ENCODE data around the gene HIGD2B. TPM values are rescaled to one million over a fixed set of nuclear protein-coding genes. Genes with fewer than 3 reads are reported as not detected.

HIGD2B gene
- total RNA-seq, 2 donors from 2014 or later, result not detected

DNA sequence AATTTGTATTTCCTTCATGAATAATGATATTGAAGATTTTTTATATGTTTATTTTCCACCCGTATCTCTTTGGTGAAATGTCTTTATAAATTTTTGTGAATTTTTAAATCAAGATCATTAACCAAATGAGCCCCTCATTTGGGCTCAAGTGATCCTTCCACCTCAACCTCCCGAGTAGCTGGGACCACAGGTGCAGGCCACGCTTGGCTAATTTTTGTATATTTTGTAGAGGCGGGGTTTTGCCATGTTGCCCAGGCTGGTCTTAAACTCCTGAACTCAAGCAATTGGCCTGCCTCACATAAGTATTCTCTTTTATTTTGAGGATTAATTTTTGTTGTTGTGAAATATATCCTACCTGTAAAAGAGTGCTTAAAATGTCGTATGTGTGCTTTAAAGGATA is 5.0 kb upstream of the HIGD2B start:
- TF ChIP-seq, protein P1, sequence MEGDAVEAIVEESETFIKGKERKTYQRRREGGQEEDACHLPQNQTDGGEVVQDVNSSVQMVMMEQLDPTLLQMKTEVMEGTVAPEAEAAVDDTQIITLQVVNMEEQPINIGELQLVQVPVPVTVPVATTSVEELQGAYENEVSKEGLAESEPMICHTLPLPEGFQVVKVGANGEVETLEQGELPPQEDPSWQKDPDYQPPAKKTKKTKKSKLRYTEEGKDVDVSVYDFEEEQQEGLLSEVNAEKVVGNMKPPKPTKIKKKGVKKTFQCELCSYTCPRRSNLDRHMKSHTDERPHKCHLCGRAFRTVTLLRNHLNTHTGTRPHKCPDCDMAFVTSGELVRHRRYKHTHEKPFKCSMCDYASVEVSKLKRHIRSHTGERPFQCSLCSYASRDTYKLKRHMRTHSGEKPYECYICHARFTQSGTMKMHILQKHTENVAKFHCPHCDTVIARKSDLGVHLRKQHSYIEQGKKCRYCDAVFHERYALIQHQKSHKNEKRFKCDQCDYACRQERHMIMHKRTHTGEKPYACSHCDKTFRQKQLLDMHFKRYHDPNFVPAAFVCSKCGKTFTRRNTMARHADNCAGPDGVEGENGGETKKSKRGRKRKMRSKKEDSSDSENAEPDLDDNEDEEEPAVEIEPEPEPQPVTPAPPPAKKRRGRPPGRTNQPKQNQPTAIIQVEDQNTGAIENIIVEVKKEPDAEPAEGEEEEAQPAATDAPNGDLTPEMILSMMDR (IDR thresholded peaks at IDR 0.05), result no peak
- H3K4me3 ChIP-seq, result no peak overlapping the region
- no peaks in the 10 kb centered on the region for H3K36me3 ChIP-seq
- peaks cover 0 to 10% of the 10 kb centered on the region in 2 donors for H3K4me1 ChIP-seq (ENCODE audit: control insufficient read depth in 1 of 2, low read depth in 2 of 2)
- no peaks in the 10 kb centered on the region for H3K27me3 ChIP-seq (replicated peaks; ENCODE audit: insufficient read depth)
- ATAC-seq (ENCODE audit: insufficient number of reproducible peaks, low FRiP score, low read depth) (no peak), DNase-seq (ENCODE audit: low spot score) (no peak)
- no peak overlapping the region for H3K27ac ChIP-seq
- no peaks in the 10 kb centered on the region for H3K9me3 ChIP-seq

DNA sequence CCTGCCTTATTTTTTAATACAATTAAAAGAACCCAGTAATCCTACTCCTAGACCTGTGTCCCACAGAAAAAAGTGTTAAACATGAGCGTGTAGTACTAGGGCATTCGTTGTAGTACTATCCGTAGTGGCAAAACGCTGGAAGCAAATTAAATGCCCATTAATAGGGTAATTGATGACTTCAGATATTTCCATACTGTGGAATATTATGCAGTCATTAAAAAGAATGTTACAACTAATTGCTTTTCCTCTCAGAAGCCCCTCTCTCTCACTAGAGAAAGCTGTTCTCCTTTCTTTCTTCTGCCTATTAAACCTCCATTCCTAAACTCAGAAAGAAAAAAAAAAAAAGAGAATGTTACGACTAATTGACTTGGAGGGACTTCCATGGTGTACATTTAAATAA is 2.7 kb upstream of the HIGD2B start:
- Histone ChIP-seq H3K27ac (no peak overlapping the region), H3K27me3 (replicated peaks; ENCODE audit: insufficient read depth) (no peaks in the 10 kb centered on the region), H3K9me3 (no peaks in the 10 kb centered on the region), H3K4me1 (ENCODE audit: control insufficient read depth in 1 of 2, low read depth in 2 of 2) (peaks cover 0 to 17% of the 10 kb centered on the region in 2 donors), H3K4me3 (no peak overlapping the region), H3K36me3 (no peaks in the 10 kb centered on the region)
- TF ChIP-seq, protein P1 (IDR thresholded peaks at IDR 0.05), result no peak
- DNase-seq (ENCODE audit: low spot score) (no peak), ATAC-seq (ENCODE audit: insufficient number of reproducible peaks, low FRiP score, low read depth) (no peak)

DNA sequence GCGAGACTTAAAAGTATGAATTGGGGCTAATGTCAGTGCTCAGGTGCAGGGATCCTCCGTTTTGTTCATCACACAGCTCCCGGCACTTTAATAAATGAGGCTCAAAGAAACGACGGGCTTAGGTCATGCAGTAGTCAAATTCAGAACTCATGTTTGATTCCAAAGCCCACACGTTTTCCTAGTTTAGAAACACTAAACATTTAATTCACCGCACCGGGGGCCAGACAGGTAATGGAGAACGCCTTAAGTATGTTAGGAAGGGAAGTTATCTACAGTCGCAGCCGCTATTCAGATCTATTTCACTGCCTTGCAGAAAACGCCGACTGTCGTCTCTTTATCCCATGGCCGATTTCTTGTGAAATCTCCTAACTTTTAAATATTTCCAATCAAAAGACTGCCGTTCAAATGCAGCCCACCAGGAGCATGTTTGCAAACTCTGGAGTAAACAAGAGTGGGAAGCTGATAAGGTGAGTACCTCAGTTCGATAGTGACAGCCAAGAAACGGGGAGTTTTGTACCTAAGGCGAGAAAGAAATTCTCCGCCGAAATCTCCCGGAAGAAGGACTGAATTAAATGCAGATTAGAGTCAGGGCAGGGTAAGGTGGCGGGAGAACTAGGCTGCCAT is 569 bp downstream of the HIGD2B start:
- TF ChIP-seq, protein P1 (IDR thresholded peaks at IDR 0.05), result no peak
- no peak for DNase-seq (ENCODE audit: low spot score)

DNA sequence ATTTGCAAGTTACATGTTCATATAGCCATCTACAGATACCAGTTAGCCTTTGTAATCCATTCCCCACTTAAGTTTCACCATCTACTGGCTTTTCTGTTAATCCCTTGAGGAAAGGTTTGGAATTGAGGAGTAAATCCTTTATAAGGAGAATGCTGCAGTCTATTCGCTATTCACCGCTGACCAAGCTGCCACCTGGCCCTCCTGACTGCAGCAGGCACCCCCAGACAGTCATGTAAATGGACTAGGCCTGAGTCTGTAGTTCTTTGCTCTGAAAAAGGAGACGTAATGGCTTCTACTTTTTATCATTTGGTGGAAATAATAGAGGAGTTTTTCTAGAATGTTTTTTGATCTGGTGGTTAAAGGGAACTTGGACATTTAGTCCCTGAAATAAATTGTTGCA is 3.2 kb downstream of the HIGD2B start:
- TF ChIP-seq, protein P1 (IDR thresholded peaks at IDR 0.05), result no peak

More for the DNA sequence above, 569 bp downstream of the HIGD2B start:
- peak overlapping the region; percentile 86 to 87 for H3K27ac ChIP-seq
- H3K4me1 ChIP-seq (ENCODE audit: control insufficient read depth in 1 of 2, low read depth in 2 of 2), result peaks cover 0 to 17% of the 10 kb centered on the region in 2 donors
- H3K27me3 ChIP-seq (replicated peaks; ENCODE audit: insufficient read depth), result no peaks in the 10 kb centered on the region
- H3K36me3 ChIP-seq, result no peaks in the 10 kb centered on the region
- peak overlapping the region; percentile 75 for H3K4me3 ChIP-seq
- ATAC-seq (ENCODE audit: insufficient number of reproducible peaks, low FRiP score, low read depth), result peak; percentile 9
- H3K9me3 ChIP-seq, result no peaks in the 10 kb centered on the region

DNA sequence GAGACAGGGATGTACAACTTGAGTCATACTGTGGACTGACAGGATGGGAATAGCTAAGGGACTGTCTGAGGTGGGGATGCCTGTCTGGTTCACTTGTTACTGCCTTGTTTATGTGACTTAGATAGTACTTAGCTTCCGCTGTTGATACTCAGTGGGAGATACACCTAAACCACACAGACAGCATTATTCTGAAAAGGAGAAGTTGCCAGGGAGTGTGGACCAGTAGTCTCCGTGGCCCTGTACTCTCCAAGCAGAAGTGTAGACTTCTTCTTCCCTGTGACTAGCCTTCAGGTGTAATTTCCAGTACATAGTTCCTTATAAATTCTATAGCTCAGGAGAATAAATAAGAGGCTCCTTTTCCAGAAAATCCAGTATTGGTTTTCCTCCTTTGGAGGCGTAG is 5.1 kb downstream of the HIGD2B start:
- Histone ChIP-seq H3K4me1 (ENCODE audit: control insufficient read depth in 1 of 2, low read depth in 2 of 2) (peaks cover 0 to 7% of the 10 kb centered on the region in 2 donors), H3K36me3 (no peaks in the 10 kb centered on the region), H3K9me3 (no peaks in the 10 kb centered on the region), H3K4me3 (no peak overlapping the region), H3K27ac (no peak overlapping the region), H3K27me3 (replicated peaks; ENCODE audit: insufficient read depth) (no peaks in the 10 kb centered on the region)
- no peak for ATAC-seq (ENCODE audit: insufficient number of reproducible peaks, low FRiP score, low read depth)
- TF ChIP-seq, protein P1 (IDR thresholded peaks at IDR 0.05), result no peak
- no peak for DNase-seq (ENCODE audit: low spot score)

More for the DNA sequence above, 3.2 kb downstream of the HIGD2B start:
- DNase-seq (ENCODE audit: low spot score) (no peak), ATAC-seq (ENCODE audit: insufficient number of reproducible peaks, low FRiP score, low read depth) (no peak)
- no peak overlapping the region for H3K4me3 ChIP-seq
- peaks cover 0 to 17% of the 10 kb centered on the region in 2 donors for H3K4me1 ChIP-seq (ENCODE audit: control insufficient read depth in 1 of 2, low read depth in 2 of 2)
- H3K27ac ChIP-seq, result no peak overlapping the region
- H3K9me3 ChIP-seq, result no peaks in the 10 kb centered on the region
- no peaks in the 10 kb centered on the region for H3K36me3 ChIP-seq
- no peaks in the 10 kb centered on the region for H3K27me3 ChIP-seq (replicated peaks; ENCODE audit: insufficient read depth)

Data from thoracic aorta (tissue), 2 donors.